T-helper 2 cell treated with Interferon-gamma antibody and Interleukin-4, amounts not matched to agents 5 μg/mL and 100 μg/mL, for 36 hours (primary cell): Measurements from ENCODE around the gene CCDC183.
"Not testable (repeated sequence)": the region's sequence is repeated elsewhere in the genome, so short reads cannot be mapped to it uniquely, and the experiment has no call there.

Source experiments
- DNase-seq: peaks from one replicate; pipeline ENCODE4 v3.0.0; 2021; ENCODE audit warnings: low spot score
- H3K27ac Mint-ChIP-seq: one replicate; pipeline ENCODE4 v1.8.0; 2021; ENCODE audit warnings: mild to moderate bottlenecking, mixed read lengths
- H3K27me3 Mint-ChIP-seq: one replicate; pipeline ENCODE4 v1.8.0; 2021; ENCODE audit warnings: low read depth, mixed read lengths
- H3K36me3 Mint-ChIP-seq: one replicate; pipeline ENCODE4 v1.8.0; 2021; ENCODE audit warnings: low read depth, mixed read lengths
- H3K4me1 Mint-ChIP-seq: one replicate; pipeline ENCODE4 v1.8.0; 2021; ENCODE audit warnings: low read depth, mixed read lengths
- H3K4me3 Mint-ChIP-seq: one replicate; pipeline ENCODE4 v1.8.0; 2022; ENCODE audit warnings: mild to moderate bottlenecking, moderate library complexity, mixed read lengths
- H3K9me3 Mint-ChIP-seq: one replicate; pipeline ENCODE4 v1.8.0; 2021; ENCODE audit warnings: mixed read lengths

Gene CCDC183

GRCh38 chr9:136756134-136756438, 40.1 kb upstream of the CCDC183 start:
- DNase-seq = no peak
- H3K4me1 Mint-ChIP-seq = no peaks in the 10 kb centered on the region
- no peaks in the 10 kb centered on the region for H3K27me3 Mint-ChIP-seq
- H3K36me3 Mint-ChIP-seq = peaks cover 2% of the 10 kb centered on the region
- peaks cover 30% of the 10 kb centered on the region for H3K9me3 Mint-ChIP-seq
- H3K4me3 Mint-ChIP-seq = no peak overlapping the region
- H3K27ac Mint-ChIP-seq = no peak overlapping the region

DNA sequence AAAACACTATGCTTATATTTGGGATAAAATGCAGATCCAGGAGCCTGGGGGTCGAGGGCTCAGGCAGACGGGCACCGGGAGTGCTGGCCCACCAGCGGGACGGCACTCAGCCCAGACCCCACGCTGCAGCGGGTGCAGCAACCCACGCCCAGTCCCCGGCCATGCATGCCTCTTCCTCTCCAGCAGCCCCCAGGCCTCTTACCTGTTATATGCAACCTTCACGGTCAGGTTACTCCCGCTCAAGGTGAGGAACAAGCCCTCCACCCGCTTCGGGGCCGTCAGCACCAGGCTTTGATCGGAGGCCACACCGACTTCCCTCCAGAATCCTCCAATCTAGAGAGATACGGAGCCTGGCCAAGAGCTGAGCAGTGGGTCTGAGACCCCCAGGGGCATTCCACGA, 39.3 kb upstream of the CCDC183 start:
- no peaks in the 10 kb centered on the region for H3K27me3 Mint-ChIP-seq
- no peak for DNase-seq
- H3K4me1 Mint-ChIP-seq = no peaks in the 10 kb centered on the region
- no peak overlapping the region for H3K4me3 Mint-ChIP-seq
- H3K36me3 Mint-ChIP-seq = peaks cover 2% of the 10 kb centered on the region
- H3K27ac Mint-ChIP-seq = no peak overlapping the region
- peaks cover 26% of the 10 kb centered on the region for H3K9me3 Mint-ChIP-seq

DNA sequence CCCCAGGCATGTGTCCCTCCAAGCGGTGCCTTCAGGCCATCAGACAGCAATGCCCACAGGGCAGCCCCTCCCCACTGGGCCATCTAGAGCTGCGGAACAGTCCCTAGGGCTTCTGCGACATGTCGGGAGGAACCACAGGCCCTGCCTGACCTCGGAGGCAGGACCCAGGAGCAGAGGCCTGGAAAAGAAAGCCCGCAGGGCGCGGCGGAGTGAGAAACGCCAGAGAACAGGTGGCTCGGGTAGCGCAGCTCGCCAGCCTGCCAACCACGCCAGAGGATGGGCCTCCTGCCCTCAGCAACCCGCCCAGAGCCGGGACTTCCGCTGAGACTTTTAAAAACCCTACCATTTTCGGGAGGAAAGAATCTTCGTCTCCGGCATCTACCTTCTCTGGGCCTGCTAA, 38.8 kb upstream of the CCDC183 start:
- Mint-ChIP-seq H3K4me3 (no peak overlapping the region), H3K27me3 (no peaks in the 10 kb centered on the region), H3K36me3 (peaks cover 2% of the 10 kb centered on the region), H3K9me3 (peaks cover 21% of the 10 kb centered on the region), H3K27ac (no peak overlapping the region), H3K4me1 (no peaks in the 10 kb centered on the region)
- no peak for DNase-seq

GRCh38 chr9:136757751-136758140, 38.4 kb upstream of the CCDC183 start:
- Mint-ChIP-seq H3K27me3 (no peaks in the 10 kb centered on the region), H3K36me3 (no peaks in the 10 kb centered on the region), H3K27ac (no peak overlapping the region), H3K9me3 (peaks cover 17% of the 10 kb centered on the region), H3K4me3 (no peak overlapping the region), H3K4me1 (no peaks in the 10 kb centered on the region)
- no peak for DNase-seq

GRCh38 chr9:136759001-136759400, 37.1 kb upstream of the CCDC183 start:
- H3K9me3 Mint-ChIP-seq = peaks cover 15% of the 10 kb centered on the region
- no peaks in the 10 kb centered on the region for H3K4me1 Mint-ChIP-seq
- no peak overlapping the region for H3K4me3 Mint-ChIP-seq
- no peak for DNase-seq
- no peak overlapping the region for H3K27ac Mint-ChIP-seq
- no peaks in the 10 kb centered on the region for H3K36me3 Mint-ChIP-seq
- no peaks in the 10 kb centered on the region for H3K27me3 Mint-ChIP-seq

DNA sequence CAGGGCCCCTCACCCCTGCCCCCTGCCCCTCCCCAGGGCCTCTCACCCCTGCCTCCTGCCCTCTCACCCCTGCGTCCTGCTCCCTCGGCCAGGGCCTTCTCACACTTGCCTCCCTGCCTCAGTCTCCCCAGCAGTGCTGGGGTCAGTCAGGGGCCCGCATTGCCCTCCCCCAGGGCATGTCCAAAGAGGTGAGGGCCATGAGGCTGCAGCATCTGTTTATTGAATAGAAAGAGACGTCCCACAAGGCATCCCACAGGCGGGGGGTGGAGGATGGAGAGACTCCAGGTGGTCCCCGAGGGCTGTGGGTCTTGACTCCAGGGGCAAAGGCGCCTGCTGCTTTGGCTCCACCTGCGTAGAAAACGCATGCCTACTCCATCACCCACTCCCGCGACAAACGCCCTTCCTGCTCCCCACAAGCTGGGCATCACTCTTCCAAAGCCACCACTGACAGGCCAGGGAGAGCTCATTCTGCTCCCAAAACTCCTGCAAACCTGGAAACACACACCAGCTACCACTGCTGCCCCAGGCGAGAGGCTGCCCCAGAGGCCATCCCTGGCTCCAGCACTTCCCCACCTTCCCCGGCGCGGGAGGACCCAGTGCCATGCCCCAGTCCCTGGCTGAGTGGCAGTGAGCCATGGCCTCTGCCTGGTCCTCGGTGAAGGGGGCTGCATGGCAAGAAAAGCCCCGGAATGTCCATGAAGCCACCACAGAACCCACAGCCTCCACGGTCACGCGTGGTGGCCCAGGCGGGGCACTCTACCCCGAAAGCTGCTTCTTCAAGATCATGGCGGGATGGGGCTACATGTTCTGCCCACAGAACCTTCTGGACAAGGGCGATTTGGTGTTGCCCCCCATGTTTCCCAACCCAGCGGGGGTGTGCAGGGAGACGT, 36.5 kb upstream of the CCDC183 start:
- Mint-ChIP-seq H3K4me1 (no peaks in the 10 kb centered on the region), H3K27me3 (no peaks in the 10 kb centered on the region), H3K9me3 (peaks cover 15% of the 10 kb centered on the region), H3K36me3 (no peaks in the 10 kb centered on the region), H3K4me3 (no peak overlapping the region), H3K27ac (no peak overlapping the region)
- DNase-seq = no peak

DNA sequence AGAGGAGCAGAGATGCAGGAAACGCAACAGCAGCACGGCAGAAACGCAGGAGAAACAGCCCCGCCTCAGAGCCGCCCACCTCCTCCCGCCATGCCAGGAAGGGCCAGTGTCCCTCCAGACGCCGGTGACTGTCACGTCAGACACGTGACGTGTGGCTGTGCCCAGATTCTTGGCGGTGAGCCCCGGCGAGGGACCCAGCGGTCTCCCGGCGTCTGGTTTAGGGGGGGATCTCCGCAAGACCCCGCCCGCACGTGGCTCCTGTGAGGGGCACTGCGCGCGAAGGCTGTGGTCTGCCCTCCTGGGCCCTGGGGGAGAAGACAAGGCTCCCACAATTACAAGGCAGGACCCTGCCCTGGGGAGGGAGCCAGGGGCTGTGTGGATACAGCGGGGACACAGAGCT, 35.7 kb upstream of the CCDC183 start:
- H3K27ac Mint-ChIP-seq = no peak overlapping the region
- H3K9me3 Mint-ChIP-seq = peaks cover 13% of the 10 kb centered on the region
- no peaks in the 10 kb centered on the region for H3K4me1 Mint-ChIP-seq
- no peaks in the 10 kb centered on the region for H3K27me3 Mint-ChIP-seq
- H3K4me3 Mint-ChIP-seq = no peak overlapping the region
- DNase-seq = no peak
- no peaks in the 10 kb centered on the region for H3K36me3 Mint-ChIP-seq

DNA sequence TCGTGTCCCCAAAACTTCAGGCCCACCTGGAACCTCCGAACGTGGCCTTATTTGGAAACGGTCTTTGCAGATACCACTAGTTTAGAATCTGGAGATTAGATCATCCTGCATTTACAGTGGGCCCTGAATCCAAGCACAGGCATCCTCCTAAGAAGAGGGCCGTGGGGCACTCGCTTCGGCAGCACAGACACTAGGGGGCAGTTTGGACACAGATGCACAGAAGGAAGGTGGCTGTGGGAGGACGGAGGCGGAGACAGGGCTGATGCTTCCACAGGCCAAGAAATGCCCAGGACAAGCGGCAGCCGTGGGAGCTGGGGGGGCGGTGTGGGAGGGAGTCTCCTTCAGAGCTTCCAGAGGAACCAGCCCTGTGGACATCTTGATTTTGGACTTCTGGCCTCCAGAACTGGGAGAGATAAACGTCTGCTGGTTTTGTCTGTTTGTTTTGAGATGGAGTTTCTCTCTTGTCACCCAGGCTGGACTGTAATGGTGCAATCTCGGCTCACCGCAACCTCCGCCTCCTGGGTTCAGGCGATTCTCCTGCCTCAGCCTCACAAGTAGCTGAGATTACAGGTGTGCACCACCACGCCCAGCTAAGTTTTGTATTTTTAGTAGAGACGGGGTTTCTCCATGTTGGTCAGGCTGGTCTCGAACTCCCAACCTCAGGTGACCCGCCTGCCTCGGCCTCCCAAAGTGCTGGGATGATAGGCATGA, 35.1 kb upstream of the CCDC183 start:
- not testable (repeated sequence) for H3K36me3 Mint-ChIP-seq, H3K27ac Mint-ChIP-seq, DNase-seq

DNA sequence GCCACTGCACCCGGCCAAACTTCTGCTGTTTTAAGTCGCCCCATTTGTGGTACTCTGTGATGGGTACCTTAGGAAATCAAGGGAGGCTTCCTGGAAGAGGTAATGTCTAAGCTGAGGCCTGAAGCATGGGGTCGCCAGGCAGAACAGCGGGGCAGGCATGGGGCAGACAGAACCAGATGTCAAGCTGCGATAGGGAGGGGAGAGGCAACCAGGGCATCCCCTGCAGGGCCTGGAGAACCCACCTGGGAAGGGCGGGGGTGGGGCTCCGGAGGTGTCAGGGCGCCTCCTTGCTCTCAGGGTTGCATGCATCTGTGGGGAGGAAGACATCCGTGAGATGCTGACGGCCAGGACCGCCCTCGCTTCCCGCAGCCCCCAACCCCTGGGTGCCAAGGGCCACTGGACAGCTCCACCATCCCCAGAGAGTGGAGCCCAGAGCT, 34.6 kb upstream of the CCDC183 start:
- H3K27me3 Mint-ChIP-seq = no peaks in the 10 kb centered on the region
- H3K36me3 Mint-ChIP-seq = no peaks in the 10 kb centered on the region
- H3K27ac Mint-ChIP-seq = no peak overlapping the region
- H3K4me1 Mint-ChIP-seq = no peaks in the 10 kb centered on the region
- no peak for DNase-seq
- peaks cover 2% of the 10 kb centered on the region for H3K9me3 Mint-ChIP-seq
- no peak overlapping the region for H3K4me3 Mint-ChIP-seq

More for the DNA sequence above, 35.1 kb upstream of the CCDC183 start:
- not testable (repeated sequence) for H3K9me3 Mint-ChIP-seq, H3K4me3 Mint-ChIP-seq, H3K4me1 Mint-ChIP-seq, H3K27me3 Mint-ChIP-seq

- no peak overlapping the region for H3K27ac Mint-ChIP-seq
- H3K36me3 Mint-ChIP-seq = no peaks in the 10 kb centered on the region
- H3K27me3 Mint-ChIP-seq = peaks cover 4% of the 10 kb centered on the region
- H3K4me3 Mint-ChIP-seq = no peak overlapping the region
- H3K4me1 Mint-ChIP-seq = peaks cover 4% of the 10 kb centered on the region
- H3K9me3 Mint-ChIP-seq = no peaks in the 10 kb centered on the region
- no peak for DNase-seq
Observed at GRCh38 chr9:136762221-136762691, 33.9 kb upstream of the CCDC183 start.

- Mint-ChIP-seq H3K27me3 (peaks cover 4% of the 10 kb centered on the region), H3K9me3 (no peaks in the 10 kb centered on the region), H3K27ac (no peak overlapping the region), H3K36me3 (no peaks in the 10 kb centered on the region), H3K4me1 (peaks cover 4% of the 10 kb centered on the region), H3K4me3 (no peak overlapping the region)
- peak; percentile 30 for DNase-seq
Observed at GRCh38 chr9:136762915-136763648, 33.1 kb upstream of the CCDC183 start.

DNA sequence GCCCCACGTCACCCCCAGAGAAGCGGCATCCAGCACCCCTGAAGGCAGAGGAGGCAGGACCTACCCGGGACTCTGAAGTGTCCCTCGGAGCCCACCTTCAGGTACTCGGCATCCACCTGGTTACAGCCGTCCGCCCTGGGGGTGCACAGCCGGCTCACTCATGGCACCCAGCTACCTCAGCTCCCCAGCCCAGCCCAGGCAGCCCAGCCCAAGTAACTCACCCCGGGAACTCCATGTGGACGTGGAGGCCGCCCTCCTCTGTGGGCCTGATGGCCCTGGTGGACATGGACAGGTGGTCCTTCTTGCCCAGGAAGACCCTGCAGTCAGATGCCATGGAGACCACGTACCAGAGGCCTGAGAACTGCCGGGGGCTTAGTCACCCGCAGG, 32.5 kb upstream of the CCDC183 start:
- H3K36me3 Mint-ChIP-seq = no peaks in the 10 kb centered on the region
- H3K4me1 Mint-ChIP-seq = peaks cover 4% of the 10 kb centered on the region
- H3K4me3 Mint-ChIP-seq = no peak overlapping the region
- DNase-seq = no peak
- H3K27me3 Mint-ChIP-seq = peaks cover 4% of the 10 kb centered on the region
- H3K9me3 Mint-ChIP-seq = no peaks in the 10 kb centered on the region
- H3K27ac Mint-ChIP-seq = no peak overlapping the region

DNA sequence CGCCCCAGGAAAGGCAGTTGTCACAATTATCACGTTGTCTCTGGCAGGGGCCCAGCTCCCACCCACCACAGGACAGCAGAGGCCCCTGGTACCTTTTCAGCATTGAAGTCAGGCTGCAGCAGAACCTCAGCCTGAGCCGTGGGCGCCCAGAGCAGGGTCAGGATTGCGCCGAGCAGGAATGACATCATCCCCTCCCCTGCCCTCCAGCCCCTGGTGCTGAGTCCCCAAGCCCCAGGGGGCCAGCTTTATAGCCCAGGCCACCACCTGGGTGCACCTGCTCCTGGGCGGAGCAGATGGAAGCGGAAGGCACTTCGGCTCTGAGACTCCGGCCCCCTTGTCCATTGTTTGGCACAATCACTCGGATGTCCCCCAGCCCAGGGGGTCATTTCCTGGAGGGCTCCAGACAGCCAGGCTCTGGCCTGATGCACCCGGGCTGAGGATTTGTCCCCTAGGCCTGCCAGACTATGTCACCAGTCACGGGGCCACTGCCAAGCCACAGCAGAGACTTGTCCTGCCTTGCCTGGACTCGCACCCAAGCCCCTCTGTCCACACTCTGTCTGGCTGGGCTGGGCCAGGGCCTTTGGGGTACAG, 31.7 kb upstream of the CCDC183 start, which contains the start of gene LCN15:
LCN15 (minus strand) TSS at position 218 of the 591 bp plus-strand sequence; CDS start at position 188, 30 bp downstream.
- peaks cover 4% of the 10 kb centered on the region for H3K4me1 Mint-ChIP-seq
- no peak for DNase-seq
- H3K36me3 Mint-ChIP-seq = no peaks in the 10 kb centered on the region
- H3K27me3 Mint-ChIP-seq = peaks cover 4% of the 10 kb centered on the region
- H3K9me3 Mint-ChIP-seq = no peaks in the 10 kb centered on the region
- H3K27ac Mint-ChIP-seq = no peak within 1 kb of the TSS
- H3K4me3 Mint-ChIP-seq = no peak within 1 kb of the TSS
